ENCODE measurements around the gene STAT2.
"Not testable (repeated sequence)": the region's sequence is repeated elsewhere in the genome, so short reads cannot be mapped to it uniquely, and the experiment has no call there.

The STAT2 gene

GRCh38 chr12:56359851-56360767 lies at the start of gene STAT2:
Gene STAT2 (minus strand): TSS chr12:56360107. CDS start chr12:56356571, 3,536 bp downstream.
- peak; percentile 100 for FAIRE-seq

- no peak for FAIRE-seq
Observed at GRCh38 chr12:56408799-56409417, 49.0 kb upstream of the STAT2 start.

DNA sequence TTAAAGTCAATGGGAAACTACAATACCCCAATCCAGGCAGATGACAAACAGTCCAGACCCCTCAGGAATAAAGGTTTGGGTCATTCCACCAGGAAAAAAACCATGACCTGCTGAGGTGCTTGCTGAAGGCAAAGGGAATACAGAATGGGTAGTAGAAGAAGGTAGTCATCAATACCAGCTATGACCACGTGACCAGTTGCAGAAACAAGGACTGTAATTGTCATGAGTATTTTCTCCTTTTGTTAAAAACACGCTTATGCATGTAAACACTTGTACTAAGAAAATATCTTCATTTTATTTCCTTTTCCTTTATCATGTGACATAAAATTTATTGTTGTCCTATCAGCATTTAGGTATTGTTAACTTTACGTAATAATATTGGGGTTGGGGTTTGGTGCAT lies 44.3 kb upstream of the STAT2 start:
- peak; percentile 56 for FAIRE-seq

- FAIRE-seq = not testable (repeated sequence)
Observed at GRCh38 chr12:56401612-56402011, 41.7 kb upstream of the STAT2 start.

DNA sequence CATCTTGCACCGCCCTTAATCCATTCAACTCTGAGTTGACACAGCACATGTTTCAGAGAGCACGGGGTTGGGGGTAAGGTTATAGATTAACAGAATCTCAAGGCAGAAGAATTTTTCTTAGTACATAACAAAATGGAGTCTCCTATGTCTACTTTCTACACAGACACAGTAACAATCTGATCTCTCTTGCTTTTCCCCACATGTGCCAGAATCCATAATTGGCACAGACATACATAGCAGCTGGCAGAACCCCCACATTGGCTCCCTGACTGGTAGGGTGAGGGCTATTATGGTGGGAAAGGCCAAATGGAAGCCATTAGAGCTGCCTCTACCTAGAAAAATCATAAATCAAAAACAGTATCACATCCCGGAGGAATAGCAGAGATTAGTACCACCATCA lies 41.2 kb upstream of the STAT2 start:
- not testable (repeated sequence) for FAIRE-seq

GRCh38 chr12:56399466-56399865 lies 39.6 kb upstream of the STAT2 start:
- not testable (repeated sequence) for FAIRE-seq

DNA sequence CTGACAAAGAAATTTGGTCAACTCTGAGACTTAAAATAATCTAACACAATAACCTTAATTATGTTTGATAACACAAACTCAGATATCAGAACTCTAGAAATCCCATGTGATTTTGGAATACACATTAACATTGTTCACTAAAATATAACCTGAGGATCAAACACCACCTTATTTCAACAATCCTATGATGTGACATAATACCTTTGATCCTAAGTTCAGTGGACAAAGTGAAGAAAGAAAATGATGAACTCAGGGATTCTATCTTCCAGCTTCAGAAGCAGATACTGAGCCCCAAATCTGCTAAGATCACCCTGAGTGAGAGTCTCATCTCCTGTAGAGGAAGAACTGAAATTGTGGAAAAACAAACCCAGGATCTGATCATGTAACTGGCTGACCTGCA lies 38.4 kb upstream of the STAT2 start:
- FAIRE-seq = no peak

DNA sequence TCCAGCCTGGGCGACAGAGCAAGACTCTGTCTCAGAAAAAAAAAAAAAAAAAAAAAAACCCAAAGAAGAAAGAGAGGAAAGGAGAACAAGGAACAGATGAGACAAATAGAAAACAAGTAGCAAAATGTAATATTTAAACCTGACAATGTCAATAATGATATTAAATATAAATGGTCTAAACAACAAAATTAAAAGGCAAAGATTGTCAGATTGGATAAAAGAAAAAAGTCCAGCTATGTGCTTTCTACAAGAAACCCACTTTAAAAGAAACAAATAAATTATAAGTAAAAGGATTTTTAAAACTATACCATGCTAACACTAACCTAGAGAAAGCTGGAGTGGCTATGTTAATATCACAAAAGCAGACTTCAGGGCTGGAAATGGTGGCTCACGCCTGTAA lies 32.4 kb upstream of the STAT2 start:
- no peak for FAIRE-seq

DNA sequence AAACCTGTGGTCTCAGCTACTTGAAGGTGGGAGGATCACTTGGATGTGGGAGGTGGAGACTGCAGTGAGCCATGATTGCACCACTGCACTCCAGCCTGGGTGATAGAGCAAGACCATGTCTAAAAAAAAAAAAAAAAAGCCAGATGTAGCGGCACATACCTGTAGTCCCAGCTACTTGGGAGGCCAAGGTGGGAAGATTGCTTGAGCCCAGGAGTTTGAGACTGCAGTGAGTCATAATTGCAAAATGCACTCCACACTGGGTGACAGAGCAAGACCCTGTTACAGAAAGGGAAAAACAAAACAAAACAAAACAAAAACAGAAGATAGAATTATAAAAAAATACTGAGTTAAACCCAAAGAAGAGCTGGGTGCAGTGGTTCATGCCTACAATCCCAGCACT lies 31.8 kb upstream of the STAT2 start:
- no peak for FAIRE-seq

- no peak for FAIRE-seq
Observed at GRCh38 chr12:56389412-56389811, 29.5 kb upstream of the STAT2 start.

DNA sequence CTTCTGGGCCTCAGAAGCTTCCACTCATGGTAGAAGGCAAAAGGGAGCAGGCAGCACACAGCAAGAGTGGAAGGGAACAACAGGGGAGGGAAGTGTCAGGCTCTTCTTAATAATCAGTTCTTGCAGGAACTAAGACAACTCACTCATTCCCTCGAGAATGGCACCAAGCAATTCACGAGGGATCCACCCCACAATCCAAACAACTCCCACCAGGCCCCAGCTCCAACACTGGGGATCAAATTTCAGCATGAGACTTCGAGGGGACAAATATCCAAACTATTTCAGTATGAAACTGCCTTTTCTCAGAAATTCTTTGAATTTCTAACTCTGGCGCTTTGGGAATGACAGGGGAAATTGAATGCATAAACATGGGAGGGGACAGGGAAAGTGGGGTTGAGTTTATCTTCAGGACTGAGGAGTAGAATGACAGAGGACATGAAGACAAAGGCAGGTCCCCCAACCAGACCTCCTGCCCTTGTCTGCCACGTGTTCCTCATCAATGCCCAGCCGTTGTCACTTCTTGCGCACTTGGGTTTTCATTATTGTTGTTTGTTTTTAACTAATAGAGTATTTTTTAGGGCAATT lies 27.3 kb upstream of the STAT2 start:
- FAIRE-seq = no peak

DNA sequence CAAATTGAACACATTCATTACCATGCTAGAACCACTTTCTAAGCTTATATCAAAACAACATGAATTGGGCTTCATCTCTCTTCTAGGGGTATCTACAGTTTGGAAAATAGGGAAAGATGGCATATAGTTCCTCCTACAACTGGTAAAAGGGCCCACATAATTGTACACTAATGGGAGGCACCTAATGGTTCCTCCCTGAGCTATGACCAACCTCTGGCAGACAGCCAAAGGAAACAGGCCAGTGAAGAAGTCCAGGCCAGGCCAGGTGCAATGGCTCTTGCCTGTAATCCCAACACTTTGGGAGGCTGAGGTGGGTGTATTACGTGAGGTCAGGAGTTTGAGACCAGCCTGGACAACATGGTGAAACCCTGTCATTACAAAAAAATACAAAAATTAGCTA lies 26.0 kb upstream of the STAT2 start:
- FAIRE-seq = no peak

GRCh38 chr12:56382611-56383010 lies 22.7 kb upstream of the STAT2 start:
- FAIRE-seq = no peak

DNA sequence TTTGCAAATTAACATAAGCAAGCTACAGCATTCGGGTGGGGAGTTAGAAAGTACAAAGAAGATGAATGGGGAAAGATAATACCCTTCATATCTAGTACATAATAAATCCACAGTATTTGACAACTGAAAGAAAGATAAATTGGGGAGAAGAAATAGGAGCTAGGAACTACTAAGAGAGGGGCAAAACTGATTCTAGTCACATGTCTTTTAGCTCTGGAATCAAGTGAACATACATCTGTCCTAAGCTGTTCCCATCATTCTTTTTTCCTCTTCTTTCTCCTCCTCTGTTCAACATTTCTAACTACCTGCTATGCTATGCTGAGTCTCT lies 18.0 kb upstream of the STAT2 start:
- no peak for FAIRE-seq

- no peak for FAIRE-seq
Observed at GRCh38 chr12:56377310-56377988, 17.5 kb upstream of the STAT2 start.

- FAIRE-seq = no peak
Observed at GRCh38 chr12:56375598-56376434, 15.9 kb upstream of the STAT2 start.

- no peak for FAIRE-seq
Observed at GRCh38 chr12:56374726-56375597, 15.1 kb upstream of the STAT2 start.

- no peak for FAIRE-seq
Observed at GRCh38 chr12:56373515-56373914, 13.6 kb upstream of the STAT2 start.

GRCh38 chr12:56366948-56367347 lies 7.0 kb upstream of the STAT2 start:
- FAIRE-seq = no peak

DNA sequence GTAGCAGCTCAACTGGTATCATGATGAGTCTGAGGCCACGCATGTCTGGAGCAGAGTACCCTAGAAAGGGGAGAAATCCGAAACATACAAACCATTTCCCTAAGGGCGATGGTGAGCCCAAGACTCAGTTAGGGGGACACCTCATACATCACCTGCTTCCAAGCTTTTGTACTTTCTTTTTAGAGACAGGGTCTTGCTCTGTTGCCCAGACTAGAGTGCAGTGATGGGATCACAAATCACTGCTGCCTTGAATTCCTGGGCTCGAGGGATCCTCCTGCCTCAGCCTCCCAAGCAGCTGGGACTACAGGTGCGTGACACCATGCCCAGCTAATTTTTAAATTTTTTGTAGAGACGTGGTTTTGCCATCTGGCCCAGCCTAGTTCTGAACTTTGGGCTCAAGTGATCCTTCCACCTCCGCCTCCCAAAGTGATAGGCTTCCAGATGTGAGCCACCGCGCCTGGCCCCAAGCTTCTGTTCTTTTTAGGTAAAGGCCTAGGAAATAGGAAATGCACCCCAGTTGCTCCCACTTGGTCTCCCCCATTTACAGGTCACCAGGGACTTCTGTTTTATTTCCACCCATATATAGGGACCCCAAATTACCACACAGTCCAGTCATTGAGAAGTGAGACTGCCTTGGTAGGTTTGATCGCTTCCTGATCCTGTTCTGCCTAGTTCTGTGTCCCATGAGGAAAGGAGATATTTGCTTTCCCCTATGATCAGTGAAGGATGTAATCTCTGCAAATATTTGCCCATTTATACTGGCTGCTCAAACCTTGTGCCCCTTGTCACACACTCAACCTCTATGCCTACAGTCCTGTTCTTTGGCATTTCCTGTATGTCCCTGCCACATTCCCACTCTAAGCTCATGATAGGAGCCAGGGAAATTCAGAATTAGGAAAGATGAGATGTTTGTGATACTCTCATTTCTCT lies 2.5 kb upstream of the STAT2 start, which contains the start of gene APOF:
Gene APOF, minus strand, starts transcription at position 728 of the 930 bp plus-strand sequence. Its CDS starts 112 bp downstream, at position 616.
- FAIRE-seq = no peak

All from G401.6 (cell line).